Left lung (tissue), 10 donors: Measurements from ENCODE around the gene CKS1B. TPM values are rescaled to one million over a fixed set of nuclear protein-coding genes. Genes with fewer than 3 reads are reported as not detected.
"Not testable (repeated sequence)": the region's sequence is repeated elsewhere in the genome, so short reads cannot be mapped to it uniquely, and the experiment has no call there.

Source experiments
- ATAC-seq: fragments of 200-7000 bp; cut with Tn5 transposase; one replicate; pipeline ENCODE4 v1.9.1; 2020; ENCODE audit warnings: moderate library complexity
- DNase-seq, 4 donors: peaks; one replicate each; pipeline ENCODE4 v3.0.0-alpha.2; 2013 to 2020
- H3K27ac ChIP-seq, 2 donors: fragments of 200-600 bp; sonication (generic) in 1 of 2; one replicate each; pipeline versions ENCODE4 v1.5.0 to v1.8.0; 2020 to 2021
- H3K27me3 ChIP-seq, 2 donors: fragments of 200-600 bp; sonication (generic) in 1 of 2; one replicate each; pipeline versions ENCODE4 v1.5.0 to v1.8.0; 2020 to 2021
- H3K36me3 ChIP-seq, 2 donors: fragments of 200-600 bp; sonication (generic) in 1 of 2; one replicate each; pipeline versions ENCODE4 v1.5.0 to v1.8.0; 2020 to 2021
- H3K4me1 ChIP-seq, 2 donors: fragments of 200-600 bp; one replicate each; pipeline ENCODE4 v1.8.0; 2021
- H3K4me3 ChIP-seq, 2 donors: fragments of 200-600 bp; sonication (generic) in 1 of 2; one replicate each; pipeline versions ENCODE4 v1.5.0 to v1.8.0; 2020 to 2021; ENCODE audit warnings: mild to moderate bottlenecking in 1 of 2
- H3K9me3 ChIP-seq, 2 donors: fragments of 200-600 bp; sonication (generic) in 1 of 2; one replicate each; pipeline versions ENCODE4 v1.5.0 to v1.8.0; 2020 to 2021
- intact Hi-C, 2 donors: fragments of 100-400 bp; cut with DNase I; formaldehyde crosslinking; loops; one replicate each; pipeline versions ENCODE4 v1.11.2 to v1.14.2; 2022
- polyA plus RNA-seq, 6 donors: library from polyadenylated mRNA; unstranded; fragments of 120-200 nt; gene quantifications; one replicate each; pipeline ENCODE4 v1.2.1, GENCODE V29; 2013; ENCODE audit not compliant: insufficient read length in 6 of 6
- total RNA-seq, 2 donors: library from RNA; stranded (reverse); fragmentation: NEBNext Ultra II Directional; extraction: Animal tissue kit (Norgen Biotek cat#: 25700); gene quantifications; one replicate each; pipeline ENCODE4 v1.2.1, GENCODE V29; 2021
- TF ChIP-seq, protein P1 (sequence below), 2 donors: fragments of 200-600 bp; sonication (generic) in 1 of 2; IDR thresholded peaks; one replicate each; pipeline versions ENCODE4 v1.5.0 to v1.8.0; 2021; ENCODE audit warnings: antibody characterized with exemption in 2 of 2
- donor health status: DM: no; HTN: yes; CAD: no.
- donor health status: DM: no; HTN: no; CAD: no.

CKS1B gene
- total and polyA plus RNA-seq, 8 donors: 29.7 to 141 (median 87.7) TPM

DNA sequence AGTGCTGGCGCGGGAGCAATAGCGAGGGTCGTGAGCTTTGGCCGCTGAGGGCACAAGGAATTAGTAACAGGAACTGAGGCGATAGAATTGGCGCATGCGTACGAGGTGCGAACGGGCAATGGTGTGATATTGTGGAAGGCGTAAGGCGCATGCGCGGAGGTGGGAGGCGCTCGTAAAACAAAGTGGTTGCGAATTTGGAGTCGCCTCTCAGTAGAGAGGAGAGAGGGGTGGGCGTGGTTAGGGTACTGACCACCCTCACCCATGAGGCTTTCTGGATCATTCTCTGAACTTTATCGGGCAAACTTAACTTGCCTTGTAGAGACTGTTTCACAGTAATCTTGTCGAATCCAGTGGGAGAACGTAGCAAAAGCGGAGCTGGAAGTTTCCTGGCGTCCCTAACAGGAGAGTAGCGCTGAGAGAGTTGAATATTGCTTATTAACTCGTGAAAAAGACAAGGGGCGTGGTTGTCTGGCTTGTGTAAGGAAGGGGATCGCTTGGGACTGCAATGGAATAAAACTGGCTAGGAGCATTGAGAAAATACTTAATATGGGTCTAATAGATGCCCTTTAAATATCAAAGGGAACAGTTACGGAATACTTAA is 427 bp downstream of the CKS1B start:
- no peaks in the 10 kb centered on the region for H3K27me3 ChIP-seq
- H3K27ac ChIP-seq: peak overlapping the region; percentile 98 to 99
- intact Hi-C loops: no loop called here
- peak overlapping the region; percentile 63 to 68 for H3K4me3 ChIP-seq
- DNase-seq (peak; percentile 94 to 100 (median 97)), ATAC-seq (peak; percentile 54)
- peaks cover 38 to 44% of the 10 kb centered on the region in 2 donors for H3K4me1 ChIP-seq
- no peaks in the 10 kb centered on the region for H3K9me3 ChIP-seq
- TF ChIP-seq, protein P1, sequence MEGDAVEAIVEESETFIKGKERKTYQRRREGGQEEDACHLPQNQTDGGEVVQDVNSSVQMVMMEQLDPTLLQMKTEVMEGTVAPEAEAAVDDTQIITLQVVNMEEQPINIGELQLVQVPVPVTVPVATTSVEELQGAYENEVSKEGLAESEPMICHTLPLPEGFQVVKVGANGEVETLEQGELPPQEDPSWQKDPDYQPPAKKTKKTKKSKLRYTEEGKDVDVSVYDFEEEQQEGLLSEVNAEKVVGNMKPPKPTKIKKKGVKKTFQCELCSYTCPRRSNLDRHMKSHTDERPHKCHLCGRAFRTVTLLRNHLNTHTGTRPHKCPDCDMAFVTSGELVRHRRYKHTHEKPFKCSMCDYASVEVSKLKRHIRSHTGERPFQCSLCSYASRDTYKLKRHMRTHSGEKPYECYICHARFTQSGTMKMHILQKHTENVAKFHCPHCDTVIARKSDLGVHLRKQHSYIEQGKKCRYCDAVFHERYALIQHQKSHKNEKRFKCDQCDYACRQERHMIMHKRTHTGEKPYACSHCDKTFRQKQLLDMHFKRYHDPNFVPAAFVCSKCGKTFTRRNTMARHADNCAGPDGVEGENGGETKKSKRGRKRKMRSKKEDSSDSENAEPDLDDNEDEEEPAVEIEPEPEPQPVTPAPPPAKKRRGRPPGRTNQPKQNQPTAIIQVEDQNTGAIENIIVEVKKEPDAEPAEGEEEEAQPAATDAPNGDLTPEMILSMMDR (IDR thresholded peaks at IDR 0.05): no peak
- peaks cover 0 to 4% of the 10 kb centered on the region in 2 donors for H3K36me3 ChIP-seq

GRCh38 chr1:154975409-154976059 is 1.1 kb downstream of the CKS1B start:
- Histone ChIP-seq H3K36me3 (peaks cover 0 to 4% of the 10 kb centered on the region in 2 donors), H3K9me3 (no peaks in the 10 kb centered on the region), H3K27me3 (no peaks in the 10 kb centered on the region), H3K4me1 (peaks cover 33 to 38% of the 10 kb centered on the region in 2 donors), H3K27ac (peak overlapping the region; percentile 98 to 99), H3K4me3 (peak overlapping the region; percentile 63 to 68)
- peak; percentile 43 to 85 (median 71) for DNase-seq
- no peak for ATAC-seq
- TF ChIP-seq, protein P1 (IDR thresholded peaks at IDR 0.05): no peak
- intact Hi-C loops: no loop called here

- H3K36me3 ChIP-seq, intact Hi-C loops, H3K27me3 ChIP-seq, ATAC-seq, H3K9me3 ChIP-seq, H3K4me3 ChIP-seq, H3K27ac ChIP-seq, DNase-seq: not testable (repeated sequence)
- peaks cover 12 to 24% of the 10 kb centered on the region in 2 donors for H3K4me1 ChIP-seq
Observed at GRCh38 chr1:154977762-154978161, 3.3 kb downstream of the CKS1B start.

- no peaks in the 10 kb centered on the region for H3K9me3 ChIP-seq
- DNase-seq (no peak), ATAC-seq (no peak)
- TF ChIP-seq, protein P1 (IDR thresholded peaks at IDR 0.05): no peak
- H3K4me3 ChIP-seq: no peak overlapping the region
- H3K27me3 ChIP-seq: no peaks in the 10 kb centered on the region
- peaks cover 0 to 4% of the 10 kb centered on the region in 2 donors for H3K36me3 ChIP-seq
- H3K4me1 ChIP-seq: peaks cover 8 to 18% of the 10 kb centered on the region in 2 donors
- no peak overlapping the region for H3K27ac ChIP-seq
- intact Hi-C loops: no loop called here
Observed at GRCh38 chr1:154978360-154978759, 3.9 kb downstream of the CKS1B start.

DNA sequence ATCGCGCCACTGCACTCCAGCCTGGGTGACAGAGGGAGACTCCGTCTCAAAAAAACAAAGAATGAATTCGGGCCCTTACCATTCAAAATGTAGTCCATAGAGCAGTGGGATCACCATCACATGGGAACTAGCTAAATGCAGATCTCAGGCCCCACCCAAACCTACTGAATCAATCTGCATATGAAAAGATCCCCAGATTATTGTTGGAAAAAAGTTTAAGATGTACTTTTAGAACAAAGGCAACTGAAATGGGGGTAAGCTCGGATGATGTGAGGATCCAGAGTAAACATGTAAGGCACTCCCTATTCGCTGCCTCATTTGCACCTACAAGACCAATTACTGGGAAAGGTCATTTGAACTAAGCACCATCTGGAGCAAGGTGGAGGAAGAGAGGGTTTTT is 7.9 kb downstream of the CKS1B start:
- peak overlapping the region in 1 of 2 donors; percentile 71 for H3K27ac ChIP-seq
- TF ChIP-seq, protein P1 (IDR thresholded peaks at IDR 0.05): no peak
- peak overlapping the region; percentile 31 to 59 for H3K4me3 ChIP-seq
- no peak for DNase-seq
- H3K4me1 ChIP-seq: peaks cover 0 to 33% of the 10 kb centered on the region in 2 donors
- H3K9me3 ChIP-seq: no peaks in the 10 kb centered on the region
- intact Hi-C loops: no loop called here
- H3K36me3 ChIP-seq: peaks cover 0 to 11% of the 10 kb centered on the region in 2 donors
- H3K27me3 ChIP-seq: no peaks in the 10 kb centered on the region
- no peak for ATAC-seq
